HG03378 (cell line): ENCODE data around the gene C1QL1.

Experiments
- ATAC-seq: cut with Tn5 transposase; IDR thresholded peaks from one replicate; pipeline ENCODE4 v1.9.1; 2021; ENCODE audit warnings: mild to moderate bottlenecking, moderate library complexity; ENCODE audit not compliant: unreplicated experiment

The C1QL1 gene

DNA sequence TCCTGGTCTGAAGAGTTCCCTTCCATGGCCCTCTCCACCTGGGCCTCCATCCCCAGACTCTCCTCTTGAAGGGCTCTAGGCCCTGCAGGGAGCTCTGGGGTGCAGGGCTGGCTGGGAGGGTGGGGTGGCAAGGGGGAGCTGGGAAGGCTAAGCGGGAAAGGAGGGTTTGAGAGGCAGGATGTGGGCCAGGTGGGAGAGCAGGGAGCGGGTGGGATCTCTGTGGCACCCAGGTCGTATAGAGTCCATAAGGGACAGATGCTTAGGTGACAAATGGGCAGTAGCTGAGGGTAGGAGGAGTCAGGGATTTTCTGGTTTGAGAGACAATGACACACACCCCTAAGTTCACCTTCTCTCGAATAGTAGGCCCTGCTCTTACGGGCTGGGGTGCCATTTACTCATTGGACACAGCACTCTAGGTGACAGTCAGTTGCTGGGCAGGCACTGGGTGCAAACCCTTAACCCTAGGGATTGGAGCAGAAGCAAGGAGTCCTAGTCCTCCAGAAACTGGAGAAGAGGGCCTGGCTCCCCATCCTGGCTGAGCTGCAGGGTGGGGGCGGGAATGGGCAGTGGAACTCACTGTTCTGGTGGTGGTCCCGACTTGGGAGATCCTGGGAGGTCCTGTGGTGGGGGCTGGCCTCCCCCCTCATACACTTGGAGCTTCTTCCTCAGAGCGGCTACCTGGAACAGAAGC lies 35.9 kb downstream of the C1QL1 start:
- no peak for ATAC-seq

DNA sequence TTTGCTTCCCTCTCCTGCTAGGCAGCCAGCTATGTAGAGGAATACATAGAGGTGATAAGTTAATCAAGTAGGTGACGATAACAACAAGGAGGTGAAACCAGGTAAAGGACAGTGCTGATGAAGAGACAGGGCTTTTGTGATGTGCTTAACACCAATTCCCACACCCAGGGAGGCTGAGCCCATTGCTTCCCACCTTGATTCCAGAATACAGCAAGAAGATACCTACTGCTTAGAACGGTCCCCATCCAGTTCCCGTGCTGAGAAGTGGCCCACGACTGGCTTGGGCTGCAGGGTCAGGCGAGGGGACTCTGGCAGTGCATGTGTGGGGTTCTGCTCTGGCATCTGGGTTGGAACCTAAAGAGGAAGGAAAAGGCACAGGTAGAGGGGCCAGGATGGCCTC lies 36.7 kb downstream of the C1QL1 start:
- no peak for ATAC-seq

DNA sequence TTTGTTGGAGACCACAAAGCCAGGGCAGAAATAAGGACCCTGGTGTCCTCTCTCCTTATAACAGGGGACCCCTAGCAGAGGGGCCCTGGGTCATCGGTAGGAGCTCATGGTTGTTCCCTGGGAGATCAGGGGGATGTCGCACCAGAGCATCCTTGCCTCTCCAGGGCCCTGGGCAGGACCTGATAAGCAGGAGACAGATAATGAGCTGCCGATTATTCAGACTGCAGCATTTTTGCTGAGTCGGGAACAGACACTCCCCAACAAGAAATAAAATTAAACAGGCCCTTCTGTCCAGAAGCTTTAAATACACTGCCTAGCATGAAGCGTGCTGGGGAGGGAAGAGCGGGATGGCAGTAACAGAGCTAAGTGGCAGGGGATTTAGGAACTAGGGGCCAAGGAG lies 37.4 kb downstream of the C1QL1 start:
- ATAC-seq, result no peak

DNA sequence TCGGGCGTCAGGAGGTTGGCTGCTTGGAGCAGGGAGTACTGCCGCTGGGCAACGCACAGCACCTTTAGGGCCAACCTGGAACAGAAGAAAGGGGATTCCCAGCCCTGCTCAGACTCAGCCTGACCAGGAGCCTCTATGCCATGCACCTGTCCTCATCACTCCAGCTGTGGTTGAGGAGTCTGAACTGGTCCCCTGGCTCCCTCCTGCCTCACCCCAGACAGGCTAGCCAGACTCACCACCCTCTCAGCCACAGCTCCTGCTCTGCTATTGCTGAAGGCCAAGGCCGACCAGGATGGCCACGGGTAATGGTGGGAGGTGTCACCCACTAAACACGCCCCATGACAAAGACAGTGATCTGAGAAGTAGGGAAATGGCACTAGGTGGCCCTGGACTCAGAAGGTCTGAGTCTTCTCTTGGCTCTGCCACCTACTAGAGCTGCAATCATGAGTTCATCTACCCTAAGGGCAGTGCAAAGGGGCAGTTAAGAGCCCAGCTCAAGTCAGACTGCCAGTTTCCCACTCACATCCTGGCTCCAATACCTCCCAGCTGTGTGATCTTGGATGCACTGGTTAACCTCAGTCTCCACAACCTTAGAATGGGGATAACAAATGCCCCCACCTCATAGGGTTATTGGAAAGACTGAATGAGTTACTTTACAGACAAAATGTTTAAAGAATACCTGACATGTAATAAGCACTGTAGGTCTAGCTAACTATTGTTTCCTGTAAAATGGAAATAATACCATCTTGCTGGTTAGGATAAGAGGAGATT lies 39.0 kb downstream of the C1QL1 start:
- ATAC-seq, result no peak

DNA sequence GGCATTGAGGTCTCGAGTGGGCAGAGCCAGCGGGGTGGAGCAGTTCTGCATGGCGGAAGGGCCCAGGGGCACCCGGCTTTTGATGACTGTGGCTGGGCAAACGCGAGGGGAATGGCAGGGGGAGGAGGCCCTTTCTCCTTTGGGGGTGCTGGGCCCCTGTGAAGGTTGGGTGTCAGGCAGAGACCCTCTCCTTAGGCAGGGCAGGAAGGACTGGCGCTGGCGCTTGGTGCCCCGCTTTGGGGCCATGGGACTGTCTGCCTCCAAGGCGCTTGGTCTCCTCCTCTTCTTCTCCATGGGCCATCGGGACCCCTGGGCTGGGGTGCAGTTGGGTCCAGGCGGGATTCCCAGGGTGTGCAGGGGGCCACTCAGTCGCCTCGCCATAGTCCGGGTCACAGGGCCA lies 40.0 kb downstream of the C1QL1 start:
- no peak for ATAC-seq

DNA sequence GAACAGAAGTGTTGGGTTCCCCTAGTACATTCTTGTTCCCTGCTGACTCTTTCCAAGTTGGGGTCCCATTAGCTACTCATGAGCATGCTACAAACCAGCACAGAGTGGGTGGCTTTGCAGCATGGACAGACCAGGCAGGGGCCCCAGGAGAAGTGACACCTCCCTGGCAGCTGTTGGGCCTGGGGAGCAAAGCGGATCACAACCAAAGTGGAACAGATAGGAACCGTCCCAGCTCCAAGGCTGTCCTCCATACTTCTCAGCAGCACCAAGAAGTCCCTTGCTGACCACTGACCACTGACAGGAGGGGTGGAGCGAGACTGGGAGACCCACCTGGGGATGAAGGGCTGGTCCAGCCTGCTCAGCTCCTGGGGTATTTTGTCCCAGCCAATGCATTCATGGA lies 40.4 kb downstream of the C1QL1 start:
- no peak for ATAC-seq

DNA sequence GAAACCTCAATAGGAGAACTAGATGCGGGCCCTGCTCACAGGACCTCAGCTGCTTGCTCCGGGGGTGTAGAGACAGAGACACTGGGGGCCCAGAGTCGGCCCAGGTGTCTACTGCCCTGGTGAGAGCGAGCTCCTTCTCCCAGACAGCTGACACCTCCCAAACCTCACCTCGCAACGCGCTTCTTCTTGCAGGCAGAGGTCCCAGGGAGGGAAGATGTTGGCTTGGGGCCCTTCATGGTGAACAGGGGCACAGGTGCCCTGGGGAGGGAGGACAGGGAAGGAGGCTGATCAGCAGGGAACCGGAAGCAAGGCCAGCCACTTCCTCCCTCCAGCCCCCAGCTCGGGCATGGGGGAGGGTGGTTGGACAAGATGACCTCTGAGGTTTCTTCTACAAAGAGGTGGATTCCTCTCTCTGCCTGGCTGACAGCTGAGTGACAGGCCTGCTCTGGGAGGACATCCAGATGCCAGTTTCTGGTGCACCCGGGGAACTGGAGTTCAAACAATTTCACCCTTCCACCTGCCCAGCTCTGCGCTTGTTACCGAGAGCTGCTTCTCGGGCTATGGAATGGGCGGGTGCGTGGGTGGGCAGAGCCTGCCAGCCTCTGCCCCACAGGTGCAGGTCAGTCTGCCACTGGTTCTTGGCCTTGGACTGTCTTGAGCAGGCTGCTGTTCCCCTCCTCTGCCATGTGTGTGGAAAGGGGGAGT lies 41.1 kb downstream of the C1QL1 start:
- ATAC-seq, result no peak

DNA sequence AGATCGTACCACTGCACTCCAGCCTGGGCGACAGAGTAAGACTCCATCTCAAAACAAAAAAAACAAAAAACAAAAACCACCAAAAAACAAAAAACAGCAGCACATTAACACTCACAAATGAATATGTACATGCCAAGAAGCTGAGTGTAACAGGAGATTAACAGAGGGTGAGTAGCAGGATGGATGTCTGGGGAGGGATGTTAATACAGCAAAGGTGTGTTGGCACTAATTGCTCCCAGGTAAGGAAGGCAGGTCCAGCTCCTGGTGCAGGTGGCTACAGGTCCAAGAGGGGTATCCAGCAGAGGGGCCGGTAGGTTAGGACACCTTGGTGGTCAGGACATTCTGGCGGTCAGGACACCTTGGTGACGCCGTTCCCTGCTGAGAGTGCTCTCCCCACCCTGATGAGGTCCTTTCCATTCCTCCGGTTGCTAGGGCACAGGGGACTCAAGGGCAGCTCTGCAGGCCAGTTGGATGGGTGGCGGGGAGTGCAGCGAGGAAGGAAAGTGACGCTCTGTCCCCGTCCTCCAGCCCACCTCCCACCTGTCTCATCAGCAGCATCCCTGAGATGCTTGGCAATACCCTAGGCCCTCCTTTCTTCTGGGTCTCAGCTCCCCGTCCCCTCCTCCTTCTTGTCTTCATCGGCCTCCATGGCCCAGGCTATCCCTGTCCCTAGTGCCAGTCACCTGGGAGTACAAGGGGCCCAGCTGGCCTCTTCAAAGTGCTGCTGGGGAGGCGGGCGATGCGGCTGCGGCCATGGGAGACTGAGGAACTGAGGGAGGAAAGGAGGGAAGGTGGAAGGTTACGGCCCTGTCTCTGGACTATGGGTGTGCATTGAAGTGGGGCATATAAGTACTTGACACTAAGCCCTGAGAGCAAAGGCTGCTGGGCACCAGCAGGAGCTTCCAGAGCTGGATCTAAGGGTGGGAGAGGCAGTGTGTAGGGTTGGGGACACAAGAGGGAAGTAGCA lies 42.1 kb downstream of the C1QL1 start:
- ATAC-seq, result no peak

DNA sequence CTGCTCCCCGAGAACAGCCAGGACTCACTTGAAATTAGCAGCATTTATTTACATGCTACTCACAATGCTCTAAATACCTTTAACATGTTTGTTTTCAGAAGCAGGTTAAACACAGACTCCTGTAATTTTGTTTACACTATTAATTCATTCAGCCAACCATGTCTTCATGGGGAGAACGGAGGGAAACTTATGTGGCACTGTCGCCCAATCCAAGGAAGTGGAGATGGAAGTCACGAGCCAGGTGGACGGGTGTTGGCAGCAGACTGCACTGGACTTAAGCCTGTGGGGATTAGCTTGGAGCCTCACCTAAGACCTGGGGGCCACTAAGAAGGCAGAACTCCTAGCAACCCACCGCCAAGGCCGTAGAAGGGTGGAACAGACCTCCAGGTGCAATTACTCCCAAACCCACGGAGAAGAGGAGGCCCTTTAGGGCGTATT lies 44.0 kb downstream of the C1QL1 start:
- ATAC-seq, result no peak

DNA sequence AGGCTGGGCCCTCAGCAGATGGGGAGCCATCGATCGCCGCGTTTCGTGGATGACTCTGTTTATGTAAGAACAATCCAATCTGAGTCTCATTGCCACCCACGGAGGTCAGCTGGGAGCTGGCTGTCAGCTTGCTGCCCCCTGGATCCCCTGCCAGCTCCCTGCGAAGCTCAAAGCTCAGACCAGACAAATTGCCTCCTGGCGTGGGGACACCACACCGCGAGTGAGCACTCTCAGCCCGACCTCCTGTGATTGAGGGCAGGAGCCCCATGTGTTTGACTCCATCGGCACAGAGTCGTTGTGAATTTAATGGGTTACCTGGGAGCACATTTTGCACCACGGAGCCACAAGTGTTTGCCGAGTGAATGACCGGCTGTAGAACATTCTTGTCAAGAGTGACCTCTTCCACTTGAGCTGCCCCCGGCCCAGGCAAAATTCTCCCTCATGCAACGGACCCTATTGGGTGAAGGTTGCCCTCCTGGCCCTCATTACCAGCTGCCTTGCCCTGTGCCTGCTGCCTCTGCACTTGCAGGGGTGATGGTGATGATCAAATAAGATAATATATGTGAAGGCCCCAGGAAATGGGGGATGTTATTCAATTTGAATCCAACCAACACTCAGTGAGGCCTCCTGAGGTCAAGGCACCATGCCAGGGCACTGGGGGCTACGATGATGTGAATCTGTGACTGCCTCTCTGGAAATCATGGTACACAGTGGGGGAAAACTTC lies 45.2 kb downstream of the C1QL1 start:
- ATAC-seq, result no peak

DNA sequence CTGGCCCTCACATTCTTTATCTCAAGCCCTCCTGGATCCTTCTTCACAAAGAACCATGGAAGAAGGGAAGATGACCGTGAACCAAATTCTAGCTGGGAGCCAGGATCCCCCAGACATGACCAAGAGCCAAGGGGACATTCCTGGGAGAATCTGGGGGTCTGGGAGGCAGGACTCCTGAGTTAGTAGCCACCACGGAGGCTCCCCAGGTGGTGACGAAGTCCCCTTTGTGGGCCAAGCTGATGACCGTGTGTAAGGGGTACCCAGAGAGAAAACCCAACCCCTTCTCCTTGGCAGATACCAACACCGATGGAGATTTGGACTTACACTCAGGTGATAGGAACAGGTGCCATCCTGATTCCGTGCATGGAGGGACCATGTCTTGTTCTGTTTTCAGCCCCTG lies 46.0 kb downstream of the C1QL1 start:
- ATAC-seq, result no peak

DNA sequence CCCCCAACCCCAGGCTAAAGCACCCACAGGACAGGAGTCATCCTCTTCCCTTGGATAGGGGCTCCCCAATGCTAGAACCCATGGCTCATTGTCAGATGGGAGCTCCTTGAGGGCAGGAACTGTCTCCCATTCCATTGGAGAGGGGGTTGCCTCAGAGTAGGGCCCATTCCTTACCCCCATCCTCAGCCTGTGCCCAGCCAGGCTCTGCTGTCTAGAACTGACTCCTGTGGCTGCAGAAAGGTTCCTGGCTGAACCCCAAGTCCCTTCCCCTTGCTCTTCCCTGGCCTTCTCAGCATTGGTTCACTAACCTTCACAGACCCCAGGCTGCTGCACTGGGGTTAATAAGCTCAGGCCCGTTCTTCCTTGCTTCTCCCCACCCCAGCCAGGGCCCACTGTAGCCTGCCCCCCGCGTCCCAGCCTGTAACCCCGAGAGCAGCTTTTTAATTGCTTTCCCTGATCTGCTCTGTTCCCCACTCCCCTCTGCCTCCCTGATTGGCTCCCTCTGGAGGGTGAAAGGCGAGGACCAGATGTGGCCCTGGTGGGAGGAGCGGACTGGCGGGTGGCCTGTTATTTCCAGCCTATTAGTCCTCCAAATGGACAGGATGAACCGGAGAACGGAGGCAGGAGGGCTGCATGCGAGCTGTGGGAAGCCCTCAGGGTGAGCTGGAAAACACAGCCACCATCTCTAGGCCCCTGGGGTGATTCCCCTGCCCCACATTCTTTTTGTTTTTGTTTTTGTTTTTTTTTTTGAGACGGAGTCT lies 46.8 kb downstream of the C1QL1 start:
- no peak for ATAC-seq

DNA sequence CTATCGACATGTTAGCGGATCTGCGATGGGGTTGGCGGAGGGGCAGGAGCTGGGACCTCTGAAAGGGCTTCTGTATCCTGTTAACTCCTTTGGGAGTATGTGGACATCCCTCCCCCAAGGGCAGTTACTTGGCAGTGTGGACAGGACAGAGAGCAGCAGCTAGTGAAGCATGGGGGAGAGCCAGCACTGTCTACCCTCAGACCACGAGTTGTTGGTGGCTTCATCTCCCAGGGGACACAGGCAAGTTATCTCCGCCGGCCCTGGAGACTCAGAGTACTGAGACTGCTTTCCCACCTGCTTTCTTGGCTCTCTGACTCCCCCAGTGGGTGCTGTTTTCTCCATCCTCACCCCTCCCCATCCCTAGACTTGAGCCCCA lies 47.5 kb downstream of the C1QL1 start:
- no peak for ATAC-seq

DNA sequence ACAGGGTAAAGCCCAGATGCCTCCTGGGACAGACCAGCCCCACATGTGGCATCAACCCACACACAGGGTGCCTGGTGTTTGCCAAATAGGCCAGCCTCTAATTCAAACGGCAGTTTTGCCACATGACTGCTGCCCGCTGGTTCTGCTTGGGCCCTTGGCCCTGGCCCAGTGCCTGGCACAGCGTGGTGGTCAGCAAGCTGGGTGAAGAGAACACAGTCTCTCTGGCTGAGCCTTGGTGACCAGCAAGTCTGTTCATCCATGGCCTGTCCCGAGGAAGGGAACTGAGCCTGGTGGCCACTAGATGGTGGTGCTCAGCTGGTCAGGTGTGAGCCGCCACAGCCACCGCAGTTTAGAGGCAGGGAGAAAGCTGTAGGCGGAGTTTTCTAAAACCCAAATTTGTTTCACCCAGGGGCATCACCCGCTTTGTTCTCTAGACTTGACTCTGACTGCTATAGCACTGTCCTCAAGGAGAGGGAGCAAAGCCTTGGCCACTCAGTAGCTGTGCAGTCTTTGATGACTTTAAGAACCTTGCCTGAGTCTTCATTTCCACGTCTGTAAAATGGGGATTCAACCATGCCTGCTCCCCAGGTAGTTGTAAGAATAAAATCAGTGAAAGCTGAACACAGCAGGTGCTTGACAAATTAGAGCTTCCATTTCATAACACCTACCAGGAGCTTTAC lies 48.1 kb downstream of the C1QL1 start:
- peak; percentile 64 for ATAC-seq

DNA sequence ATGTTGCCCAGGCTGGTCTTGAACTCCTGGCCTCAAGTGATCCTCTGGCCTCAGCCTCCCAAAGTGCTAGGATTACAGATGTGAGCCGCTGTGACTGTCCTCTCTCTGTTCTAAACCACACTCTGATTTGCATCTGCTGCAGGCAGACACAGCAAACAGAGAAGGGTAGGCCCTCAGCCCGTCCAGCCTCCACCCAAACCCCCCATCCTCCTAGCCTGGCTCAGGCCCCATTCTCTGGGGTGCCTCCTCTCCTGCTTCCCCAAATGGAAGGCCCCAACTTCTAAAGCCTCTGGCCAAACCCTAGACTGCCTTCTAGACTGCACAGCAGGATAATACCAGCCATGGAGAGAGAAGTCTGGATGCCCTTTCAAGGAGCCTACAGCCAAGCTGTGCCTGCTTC lies 48.7 kb downstream of the C1QL1 start:
- no peak for ATAC-seq

DNA sequence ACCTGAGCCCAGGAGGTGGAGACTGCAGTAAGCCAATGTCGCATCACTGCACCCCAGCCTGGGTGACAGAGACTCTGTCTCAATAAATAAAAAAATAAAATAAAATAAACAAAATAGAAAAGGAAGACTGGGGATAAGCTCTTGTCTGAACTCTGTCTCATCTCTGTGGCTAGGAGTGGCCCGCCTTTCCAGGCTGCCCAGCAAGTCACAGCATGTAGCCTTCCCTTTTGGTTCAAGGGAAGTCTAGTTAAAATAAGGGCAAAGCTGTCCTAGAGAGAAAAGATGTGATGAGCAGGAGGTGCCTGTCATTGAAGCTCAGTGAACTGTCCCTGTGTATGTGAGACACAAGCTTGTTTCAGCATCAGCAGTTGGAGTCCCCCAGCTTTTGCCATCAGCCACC lies 50.1 kb downstream of the C1QL1 start:
- no peak for ATAC-seq

DNA sequence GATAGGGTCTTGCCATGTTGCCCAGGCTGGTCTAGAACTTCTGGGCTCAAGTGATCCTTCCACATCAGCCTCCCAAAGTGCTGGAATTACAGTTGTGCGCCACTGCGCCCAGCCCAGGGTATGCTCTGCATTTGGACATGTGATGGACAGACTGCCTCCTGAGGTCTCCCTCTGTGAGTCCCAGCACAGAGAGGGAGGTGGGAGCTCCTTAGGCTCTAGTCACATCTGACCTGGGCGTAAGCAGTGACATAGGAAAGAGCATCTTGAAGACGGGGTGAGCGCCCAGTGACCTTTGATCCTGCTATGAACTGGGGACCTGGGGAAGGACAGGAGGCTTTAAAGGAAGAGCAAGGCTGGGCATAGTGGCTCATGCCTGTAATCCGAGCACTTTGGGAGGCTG lies 50.6 kb downstream of the C1QL1 start:
- ATAC-seq, result no peak

DNA sequence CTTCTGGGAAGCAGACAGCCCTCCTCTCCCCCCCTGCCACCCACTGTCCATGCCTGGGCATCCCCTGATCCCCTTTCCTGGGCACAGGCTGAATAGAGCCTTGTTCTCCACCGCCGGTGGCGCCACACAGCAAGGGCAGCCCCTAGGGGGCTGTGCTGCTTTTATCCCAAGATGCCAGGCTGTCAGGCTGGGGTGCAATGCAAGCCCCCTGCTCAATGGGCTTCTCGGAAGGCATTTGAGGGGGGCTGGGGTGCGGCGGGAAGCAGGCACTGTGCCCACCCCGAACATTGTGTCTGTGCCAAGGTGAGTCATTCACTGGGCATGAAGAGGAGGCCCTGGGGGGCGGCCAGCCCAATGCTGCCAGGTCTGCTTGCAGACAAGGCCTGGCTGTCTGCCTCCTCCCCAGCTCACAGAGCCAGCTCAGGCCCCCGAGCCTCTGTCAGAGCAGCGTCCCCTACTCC lies 51.3 kb downstream of the C1QL1 start:
- ATAC-seq, result no peak
